Measurements from ENCODE around the gene KCNG2. TPM values are rescaled to one million over a fixed set of nuclear protein-coding genes. Genes with fewer than 3 reads are reported as not detected.

Gene KCNG2
- total RNA-seq, 4 donors from 2014 or later, result 1.7 TPM; not detected in 3

GRCh38 chr18:79774111-79774510 is 23.6 kb upstream of the KCNG2 start:
- intact Hi-C loops (cut with DNase I), result no loop called here
- TF ChIP-seq, protein P1, sequence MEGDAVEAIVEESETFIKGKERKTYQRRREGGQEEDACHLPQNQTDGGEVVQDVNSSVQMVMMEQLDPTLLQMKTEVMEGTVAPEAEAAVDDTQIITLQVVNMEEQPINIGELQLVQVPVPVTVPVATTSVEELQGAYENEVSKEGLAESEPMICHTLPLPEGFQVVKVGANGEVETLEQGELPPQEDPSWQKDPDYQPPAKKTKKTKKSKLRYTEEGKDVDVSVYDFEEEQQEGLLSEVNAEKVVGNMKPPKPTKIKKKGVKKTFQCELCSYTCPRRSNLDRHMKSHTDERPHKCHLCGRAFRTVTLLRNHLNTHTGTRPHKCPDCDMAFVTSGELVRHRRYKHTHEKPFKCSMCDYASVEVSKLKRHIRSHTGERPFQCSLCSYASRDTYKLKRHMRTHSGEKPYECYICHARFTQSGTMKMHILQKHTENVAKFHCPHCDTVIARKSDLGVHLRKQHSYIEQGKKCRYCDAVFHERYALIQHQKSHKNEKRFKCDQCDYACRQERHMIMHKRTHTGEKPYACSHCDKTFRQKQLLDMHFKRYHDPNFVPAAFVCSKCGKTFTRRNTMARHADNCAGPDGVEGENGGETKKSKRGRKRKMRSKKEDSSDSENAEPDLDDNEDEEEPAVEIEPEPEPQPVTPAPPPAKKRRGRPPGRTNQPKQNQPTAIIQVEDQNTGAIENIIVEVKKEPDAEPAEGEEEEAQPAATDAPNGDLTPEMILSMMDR (IDR thresholded peaks at IDR 0.05), result no peak
- TF ChIP-seq EP300 (IDR thresholded peaks at IDR 0.05), result no peak
- Histone ChIP-seq H3K9me3 (peaks cover 0 to 12% (median 9%) of the 10 kb centered on the region in 4 donors), H3K27me3 (peaks cover 0 to 85% (median 6%) of the 10 kb centered on the region in 4 donors), H3K36me3 (no peaks in the 10 kb centered on the region), H3K4me1 (no peaks in the 10 kb centered on the region), H3K27ac (replicated peaks in 1 of 4) (no peak overlapping the region), H3K4me3 (no peak overlapping the region)
- no peak for DNase-seq (ENCODE audit: extremely low spot score)
- 83% methylated on average over 11 of the region's 18 CpGs for WGBS

DNA sequence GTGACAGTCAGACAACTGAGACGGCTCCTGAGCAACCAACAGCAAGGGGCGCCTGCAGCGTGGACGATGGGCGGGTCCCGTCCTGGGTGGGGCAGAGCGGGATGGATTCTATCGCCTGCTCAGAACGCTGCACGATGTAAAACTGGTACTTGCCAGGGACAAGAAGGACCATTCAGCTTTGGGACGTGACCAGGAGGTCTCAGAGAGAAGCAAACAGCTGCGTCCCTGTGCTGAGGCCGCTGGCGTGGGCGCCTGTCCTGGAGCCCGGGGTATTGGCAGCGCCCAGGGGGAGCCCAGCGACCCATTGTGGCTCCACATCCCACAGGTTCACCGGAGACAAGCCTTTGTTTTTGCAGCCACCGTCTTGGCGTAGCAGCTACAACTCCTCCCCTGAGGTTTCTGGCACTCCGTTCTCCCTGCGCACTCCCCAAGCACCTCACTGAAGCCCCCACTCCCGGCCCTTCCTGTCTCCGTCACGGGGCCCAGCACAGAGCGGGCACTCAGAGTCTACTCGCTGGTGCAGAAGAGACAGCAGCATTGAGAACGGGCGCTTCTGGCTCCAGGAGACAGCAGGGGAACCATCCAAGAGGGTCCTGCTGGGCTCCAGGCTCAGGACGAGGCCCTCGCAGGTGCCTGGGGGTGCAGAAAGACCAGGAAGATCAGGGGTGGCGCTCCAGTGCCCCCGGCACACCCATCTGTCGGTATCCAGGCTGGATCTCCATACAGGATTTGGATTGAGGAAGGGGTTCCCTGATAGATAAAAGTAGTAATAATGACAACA is 22.1 kb upstream of the KCNG2 start:
- no peak overlapping the region for H3K27ac ChIP-seq (replicated peaks in 1 of 4)
- H3K9me3 ChIP-seq, result no peaks in the 10 kb centered on the region
- 78% methylated on average over 28 of the region's 35 CpGs for WGBS
- no peak for DNase-seq (ENCODE audit: extremely low spot score)
- H3K36me3 ChIP-seq, result no peaks in the 10 kb centered on the region
- intact Hi-C loops (cut with DNase I), result no loop called here
- H3K4me1 ChIP-seq, result no peaks in the 10 kb centered on the region
- no peak overlapping the region for H3K4me3 ChIP-seq
- peaks cover 0 to 83% (median 6%) of the 10 kb centered on the region in 4 donors for H3K27me3 ChIP-seq
- TF ChIP-seq POLR2AphosphoS5 (IDR thresholded peaks at IDR 0.05) (no peak), EP300 (IDR thresholded peaks at IDR 0.05) (no peak), POLR2A (IDR thresholded peaks at IDR 0.05; ENCODE audit: low read depth) (no peak)
- TF ChIP-seq, protein P1 (IDR thresholded peaks at IDR 0.05), result no peak

- Histone ChIP-seq H3K9me3 (no peaks in the 10 kb centered on the region), H3K4me1 (no peaks in the 10 kb centered on the region), H3K27ac (replicated peaks in 1 of 4) (no peak overlapping the region), H3K36me3 (no peaks in the 10 kb centered on the region), H3K27me3 (peaks cover 0 to 77% (median 6%) of the 10 kb centered on the region in 4 donors), H3K4me3 (no peak overlapping the region)
- 69% methylated on average over 2 of the region's 2 CpGs for WGBS
- DNase-seq (ENCODE audit: extremely low spot score), result no peak
- intact Hi-C loops (cut with DNase I), result no loop called here
- TF ChIP-seq POLR2A (IDR thresholded peaks at IDR 0.05; ENCODE audit: low read depth) (no peak), EP300 (IDR thresholded peaks at IDR 0.05) (no peak), POLR2AphosphoS5 (IDR thresholded peaks at IDR 0.05) (no peak)
- TF ChIP-seq, protein P1 (IDR thresholded peaks at IDR 0.05), result no peak
These were observed 21.1 kb upstream of the KCNG2 start for GRCh38 chr18:79776674-79777073.

GRCh38 chr18:79778291-79778791 is 19.4 kb upstream of the KCNG2 start:
- WGBS, result 67% methylated on average over 7 of the region's 26 CpGs
- intact Hi-C loops (cut with DNase I), result no loop called here
- TF ChIP-seq EP300 (IDR thresholded peaks at IDR 0.05), result no peak
- TF ChIP-seq POLR2A (IDR thresholded peaks at IDR 0.05; ENCODE audit: low read depth), result no peak
- TF ChIP-seq, protein P1 (IDR thresholded peaks at IDR 0.05), result no peak
- no peak for TF ChIP-seq POLR2AphosphoS5 (IDR thresholded peaks at IDR 0.05)
- DNase-seq (ENCODE audit: extremely low spot score), result no peak
- Histone ChIP-seq H3K27me3 (peaks cover 0 to 72% (median 4%) of the 10 kb centered on the region in 4 donors), H3K36me3 (no peaks in the 10 kb centered on the region), H3K9me3 (no peaks in the 10 kb centered on the region), H3K4me1 (no peaks in the 10 kb centered on the region), H3K27ac (replicated peaks in 1 of 4) (no peak overlapping the region), H3K4me3 (no peak overlapping the region)
